Gastrocnemius medialis (tissue), 4 donors: Measurements from ENCODE around the gene TRIO. TPM values are rescaled to one million over a fixed set of nuclear protein-coding genes. Genes with fewer than 3 reads are reported as not detected.

ENCODE experiments used
- ATAC-seq, 2 donors: fragments of 150-250 bp; one replicate each; pipeline ENCODE4 v1.9.1; 2016
- DNase-seq, 2 donors: peaks; one replicate each; pipeline ENCODE4 v3.0.0-alpha.2; 2019
- H3K27ac ChIP-seq, 4 donors: fragments of 200-600 bp; sonication (generic); 1 replicate in 1 of 4; 2 replicates in 3 of 4; pipeline ENCODE4 v1.5.1; 2016 to 2018; ENCODE audit warnings: mild to moderate bottlenecking in 2 of 4, moderate library complexity in 1 of 4
- H3K27me3 ChIP-seq, 3 donors: fragments of 200-600 bp; sonication (generic) in 2 of 3; 1 replicate in 1 of 3; 2 replicates in 2 of 3; pipeline versions ENCODE4 v1.5.1 to v1.6.0; 2016 to 2019; ENCODE audit warnings: mild to moderate bottlenecking in 1 of 3, moderate library complexity in 1 of 3
- H3K36me3 ChIP-seq, 2 donors: fragments of 200-600 bp; sonication (generic) in 1 of 2; one replicate each; pipeline ENCODE4 v1.5.1; 2017 to 2018
- H3K4me1 ChIP-seq, 2 donors: fragments of 200-600 bp; sonication (generic) in 1 of 2; one replicate each; pipeline ENCODE4 v1.5.1; 2016 to 2017; ENCODE audit warnings: mild to moderate bottlenecking in 2 of 2
- H3K4me3 ChIP-seq, 4 donors: fragments of 200-600 bp; sonication (generic) in 3 of 4; 1 replicate in 1 of 4; 2 replicates in 3 of 4; pipeline ENCODE4 v1.5.1; 2016 to 2019; ENCODE audit warnings: mild to moderate bottlenecking in 2 of 4
- H3K9me3 ChIP-seq, 3 donors: fragments of 200-600 bp; sonication (generic) in 2 of 3; 1 replicate in 1 of 3; 2 replicates in 2 of 3; pipeline ENCODE4 v1.5.1; 2016 to 2019
- CTCF ChIP-seq, 5 experiments: fragments of 450-650 bp in 3 of 5; fragments of 200-600 bp in 2 of 5; sonication (generic) in 2 of 5; IDR thresholded peaks in 4 of 5; conservative IDR thresholded peaks in 1 of 5; 1 replicate in 4 of 5; 2 replicates in 1 of 5; pipeline ENCODE4 v1.5.1; 2016 to 2019; ENCODE audit warnings: antibody characterized with exemption in 5 of 5, mild to moderate bottlenecking in 3 of 5, moderate library complexity in 3 of 5
- POLR2A ChIP-seq, 2 donors: fragments of 450-650 bp; IDR thresholded peaks; one replicate each; pipeline ENCODE4 v1.6.1; 2017; ENCODE audit warnings: antibody characterized with exemption in 2 of 2, mild to moderate bottlenecking in 2 of 2, moderate library complexity in 2 of 2
- in situ Hi-C, 4 donors: fragments of 200-750 bp; cut with MboI; loops; one replicate each; pipeline versions ENCODE4 v1.15.0 to v1.8.0; 2017; ENCODE audit warnings: low sequenced_read_pairs in 4 of 4
- intact Hi-C: fragments of 100-400 bp; cut with DNase I; formaldehyde crosslinking; loops from one replicate; pipeline ENCODE4 v1.15.1; 2023; ENCODE audit warnings: low total_unique reads
- total RNA-seq, 4 donors: library from RNA; depleted of rRNA; stranded (reverse); fragments of >200 nt; gene quantifications; one replicate each; pipeline versions ENCODE4 v1.1.0 to v1.2.3, GENCODE V29; 2016

Gene TRIO
- total RNA-seq, 4 donors from 2014 or later: 31.5 to 57.5 (median 50.4) TPM

GRCh38 chr5:14181299-14181968 is 38.3 kb downstream of the TRIO start:
- DNase-seq (no peak), ATAC-seq (no peak)
- TF ChIP-seq POLR2A (IDR thresholded peaks at IDR 0.05): no peak
- H3K36me3 ChIP-seq: no peaks in the 10 kb centered on the region
- peaks cover 56 to 57% of the 10 kb centered on the region in 2 donors for H3K4me1 ChIP-seq
- in situ Hi-C loops (no loop called here), intact Hi-C loops (no loop called here)
- H3K27me3 ChIP-seq: no peaks in the 10 kb centered on the region
- no peak overlapping the region for H3K4me3 ChIP-seq
- no peak overlapping the region for H3K27ac ChIP-seq
- H3K9me3 ChIP-seq: no peaks in the 10 kb centered on the region

- DNase-seq (no peak), ATAC-seq (no peak)
- Histone ChIP-seq H3K4me3 (no peak overlapping the region), H3K4me1 (peaks cover 64 to 68% of the 10 kb centered on the region in 2 donors), H3K27me3 (no peaks in the 10 kb centered on the region), H3K36me3 (no peaks in the 10 kb centered on the region), H3K27ac (peak overlapping the region; percentile 60 to 74 (median 71)), H3K9me3 (no peaks in the 10 kb centered on the region)
- intact Hi-C loops (loop anchor here (1.0 kb wide), 1 partner anchor 31 kb away; no protein-coding TSS in a partner anchor), in situ Hi-C loops (no loop called here)
- TF ChIP-seq POLR2A (IDR thresholded peaks at IDR 0.05) (no peak), CTCF (IDR thresholded peaks at IDR 0.05 in 4 of 5, conservative IDR thresholded peaks at IDR 0.05 in 1 of 5) (no peak)
Observed at GRCh38 chr5:14182761-14183160, 39.6 kb downstream of the TRIO start.

DNA sequence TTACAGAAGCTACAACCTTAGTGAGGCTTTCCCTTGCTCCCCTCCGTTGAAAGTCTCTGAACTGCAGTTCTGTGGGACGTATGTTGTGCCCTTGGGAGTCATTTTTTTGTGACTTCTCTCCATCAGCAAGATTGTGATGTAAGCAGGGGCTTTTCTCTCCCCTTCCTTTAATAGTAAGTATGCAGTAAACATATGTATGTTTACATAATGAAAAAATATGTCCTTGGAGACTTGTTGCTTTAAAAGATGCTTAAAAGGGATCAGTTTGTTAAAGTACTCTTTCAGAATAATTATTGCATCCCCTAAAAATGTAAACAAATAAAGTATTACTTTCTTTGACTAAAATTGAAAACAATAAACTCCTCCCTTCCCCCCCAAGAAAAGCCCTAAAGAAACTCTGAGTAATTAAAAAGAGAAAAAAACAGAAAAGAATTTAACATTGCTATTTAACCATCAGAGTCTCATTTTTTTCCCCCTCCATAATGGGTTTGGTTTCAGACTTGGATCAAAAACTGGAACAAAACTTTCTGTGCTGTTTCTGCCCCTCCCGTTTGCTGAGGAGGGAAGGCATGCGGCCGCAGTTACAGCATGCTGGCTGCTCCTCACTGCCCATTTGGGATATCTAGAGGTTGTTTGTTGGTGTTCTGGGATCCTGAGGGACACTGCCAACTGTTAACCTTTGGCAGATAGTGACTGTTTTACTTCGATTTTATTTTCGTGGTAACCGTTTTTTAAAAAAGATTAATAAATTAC is 40.2 kb downstream of the TRIO start:
- in situ Hi-C loops: no loop called here
- Histone ChIP-seq H3K27ac (peak overlapping the region; percentile 60 to 74 (median 71)), H3K4me3 (no peak overlapping the region), H3K27me3 (no peaks in the 10 kb centered on the region), H3K36me3 (no peaks in the 10 kb centered on the region), H3K9me3 (no peaks in the 10 kb centered on the region), H3K4me1 (peaks cover 60 to 65% of the 10 kb centered on the region in 2 donors)
- ATAC-seq: peak in 1 of 2 donors; percentile 51
- intact Hi-C loops: no loop called here
- no peak for TF ChIP-seq CTCF (IDR thresholded peaks at IDR 0.05 in 4 of 5, conservative IDR thresholded peaks at IDR 0.05 in 1 of 5)
- no peak for TF ChIP-seq POLR2A (IDR thresholded peaks at IDR 0.05)
- DNase-seq: peak in 1 of 2 donors; percentile 16

GRCh38 chr5:14184082-14184481 is 40.9 kb downstream of the TRIO start:
- Histone ChIP-seq H3K9me3 (no peaks in the 10 kb centered on the region), H3K4me3 (no peak overlapping the region), H3K27me3 (no peaks in the 10 kb centered on the region), H3K36me3 (no peaks in the 10 kb centered on the region), H3K4me1 (peaks cover 58 to 68% of the 10 kb centered on the region in 2 donors), H3K27ac (peak overlapping the region; percentile 60 to 74 (median 71))
- intact Hi-C loops: no loop called here
- ATAC-seq (peak in 1 of 2 donors; percentile 28), DNase-seq (no peak)
- TF ChIP-seq POLR2A (IDR thresholded peaks at IDR 0.05) (no peak), CTCF (IDR thresholded peaks at IDR 0.05 in 4 of 5, conservative IDR thresholded peaks at IDR 0.05 in 1 of 5) (no peak)
- in situ Hi-C loops: no loop called here

DNA sequence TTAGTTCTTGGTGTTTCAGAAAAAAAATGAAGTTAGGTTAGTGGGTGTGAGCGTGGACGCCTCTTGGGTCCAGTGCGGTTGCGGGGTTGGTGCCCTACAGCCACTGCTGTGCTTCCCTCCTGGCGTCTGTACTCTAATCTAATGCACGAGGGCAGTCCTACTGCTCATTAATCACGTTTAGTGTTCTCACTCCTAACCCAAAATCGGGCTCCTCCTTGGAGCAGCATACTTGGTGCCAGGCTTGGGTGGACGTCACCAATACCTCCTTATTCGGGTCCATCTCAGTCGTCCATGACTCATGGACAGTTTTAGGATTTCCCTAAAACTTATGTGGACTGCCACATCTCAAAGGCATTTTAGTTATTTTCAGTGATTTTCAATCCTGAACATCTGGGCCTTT is 41.6 kb downstream of the TRIO start:
- H3K9me3 ChIP-seq: no peaks in the 10 kb centered on the region

More for the DNA sequence above, 41.6 kb downstream of the TRIO start:
- Histone ChIP-seq H3K4me1 (peaks cover 62 to 72% of the 10 kb centered on the region in 2 donors), H3K27me3 (no peaks in the 10 kb centered on the region), H3K36me3 (no peaks in the 10 kb centered on the region), H3K27ac (peak overlapping the region; percentile 60 to 74 (median 71)), H3K4me3 (no peak overlapping the region)
- ATAC-seq (no peak), DNase-seq (no peak)
- in situ Hi-C loops (no loop called here), intact Hi-C loops (no loop called here)
- TF ChIP-seq CTCF (IDR thresholded peaks at IDR 0.05 in 4 of 5, conservative IDR thresholded peaks at IDR 0.05 in 1 of 5): no peak
- no peak for TF ChIP-seq POLR2A (IDR thresholded peaks at IDR 0.05)
